NCI-H2107 treated with DMSO at 0.1 percent for 48 hours (cell line): ENCODE results near the gene PAAF1.

Source experiments
- DNase-seq: peaks from one replicate; lab custom pipeline; 2025; ENCODE audit not compliant: unreplicated experiment; lab: John Stamatoyannopoulos, UW

Gene PAAF1

GRCh38 chr11:73944085-73944484 is 67.3 kb downstream of the PAAF1 start:
- no peak for DNase-seq

- DNase-seq, result no peak
Measured at GRCh38 chr11:73944901-73945300, 68.1 kb downstream of the PAAF1 start.

DNA sequence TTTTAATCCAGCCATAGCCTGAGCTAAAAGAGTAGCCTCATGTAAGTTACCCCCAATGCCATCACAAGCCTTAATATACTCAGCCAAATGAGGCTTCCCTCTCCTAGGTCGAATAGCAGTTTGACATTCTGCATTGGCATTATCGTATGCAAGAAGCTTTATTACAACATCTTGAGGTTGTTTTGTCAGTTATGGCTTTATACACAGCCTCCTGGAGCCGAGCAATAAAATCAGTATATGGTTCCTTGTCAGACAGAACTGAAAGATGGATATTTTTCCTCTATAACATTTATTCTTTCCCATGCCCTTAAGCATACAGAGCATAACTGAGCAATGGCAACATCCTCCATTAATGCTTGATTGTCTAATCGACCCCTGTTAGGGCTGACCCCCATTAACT is 68.6 kb downstream of the PAAF1 start:
- DNase-seq, result no peak

- DNase-seq, result no peak
Measured at GRCh38 chr11:73946798-73947458, 70.1 kb downstream of the PAAF1 start.

- DNase-seq, result no peak
Measured at GRCh38 chr11:73949246-73949645, 72.4 kb downstream of the PAAF1 start.

DNA sequence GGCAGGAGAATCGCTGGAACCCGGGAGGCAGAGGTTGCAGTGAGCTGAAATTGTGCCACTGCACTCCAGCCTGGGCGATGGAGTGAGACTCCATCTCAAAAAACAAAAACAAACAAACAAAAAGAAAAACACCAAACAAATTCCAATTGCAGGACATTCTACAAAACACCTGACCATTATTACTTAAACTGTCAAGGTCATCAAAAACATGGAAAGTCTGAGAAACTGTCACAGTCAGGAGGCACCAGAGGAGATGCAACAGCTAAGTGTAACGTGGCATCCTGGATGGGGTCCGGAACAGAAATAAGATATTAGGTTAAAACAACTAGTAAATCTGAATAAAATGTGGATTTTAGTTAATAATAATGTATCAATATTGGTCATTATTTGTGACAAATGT is 73.1 kb downstream of the PAAF1 start:
- DNase-seq, result no peak

GRCh38 chr11:73950869-73951710 is 74.3 kb downstream of the PAAF1 start, which contains the start of gene DNAJB13:
TSS of gene DNAJB13 (plus strand) at chr11:73951026. CDS start at chr11:73951070, 44 bp downstream.
- DNase-seq, result no peak

DNA sequence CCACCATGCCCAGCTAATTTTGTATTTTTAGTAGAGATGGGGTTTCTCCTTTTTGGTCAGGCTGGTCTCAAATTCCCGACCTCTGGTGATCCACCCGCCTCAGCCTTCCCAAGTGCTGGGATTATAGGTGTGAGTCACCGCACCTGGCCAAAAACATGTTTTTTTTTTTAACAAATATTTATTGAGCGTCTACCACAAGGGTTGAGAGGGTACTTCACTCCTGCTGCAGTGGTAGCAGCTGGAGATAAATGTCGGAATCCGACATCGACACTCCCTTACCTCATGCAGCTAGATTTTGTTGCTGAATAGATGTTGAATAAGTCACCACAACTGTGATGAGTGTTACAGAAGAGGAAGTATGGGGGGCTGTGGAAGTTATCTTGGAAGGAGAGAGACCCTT is 75.0 kb downstream of the PAAF1 start:
- peak; percentile 72 for DNase-seq

- no peak for DNase-seq
Measured at GRCh38 chr11:73956876-73957653, 80.3 kb downstream of the PAAF1 start.

DNA sequence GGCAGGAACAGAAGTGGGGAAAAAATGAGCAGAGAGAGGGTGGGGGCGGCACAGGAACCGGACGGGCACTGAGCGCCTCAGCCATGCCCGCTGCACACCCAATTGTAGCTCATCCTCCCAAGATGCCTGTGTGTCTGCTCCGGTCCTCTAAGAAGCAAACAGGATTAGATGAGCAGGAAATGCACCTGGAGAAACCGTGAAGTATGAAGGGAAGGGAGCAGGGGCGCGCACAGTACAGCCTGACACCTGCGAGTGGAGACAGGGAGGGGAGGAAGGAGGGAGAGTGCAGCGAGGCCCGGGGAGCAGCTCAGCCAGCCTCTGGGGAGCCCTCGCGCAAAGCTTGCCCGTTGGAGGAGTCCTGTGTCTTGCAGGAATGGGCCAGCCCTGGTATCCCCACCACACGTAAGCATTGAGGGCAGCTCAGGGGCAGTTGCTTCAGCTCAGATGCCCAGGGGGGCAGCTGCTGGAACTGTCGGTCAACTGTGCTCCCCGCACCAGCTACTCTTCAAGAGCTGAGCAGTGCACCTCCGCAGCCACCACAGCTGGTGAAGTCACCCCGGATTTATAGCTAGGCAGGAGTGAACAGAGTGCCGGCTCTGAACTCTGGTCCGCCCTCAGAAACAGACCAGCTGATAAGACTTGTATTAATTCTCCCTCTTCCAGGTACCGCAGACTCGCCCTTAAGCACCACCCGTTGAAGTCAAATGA is 81.0 kb downstream of the PAAF1 start:
- peak; percentile 22 for DNase-seq

DNA sequence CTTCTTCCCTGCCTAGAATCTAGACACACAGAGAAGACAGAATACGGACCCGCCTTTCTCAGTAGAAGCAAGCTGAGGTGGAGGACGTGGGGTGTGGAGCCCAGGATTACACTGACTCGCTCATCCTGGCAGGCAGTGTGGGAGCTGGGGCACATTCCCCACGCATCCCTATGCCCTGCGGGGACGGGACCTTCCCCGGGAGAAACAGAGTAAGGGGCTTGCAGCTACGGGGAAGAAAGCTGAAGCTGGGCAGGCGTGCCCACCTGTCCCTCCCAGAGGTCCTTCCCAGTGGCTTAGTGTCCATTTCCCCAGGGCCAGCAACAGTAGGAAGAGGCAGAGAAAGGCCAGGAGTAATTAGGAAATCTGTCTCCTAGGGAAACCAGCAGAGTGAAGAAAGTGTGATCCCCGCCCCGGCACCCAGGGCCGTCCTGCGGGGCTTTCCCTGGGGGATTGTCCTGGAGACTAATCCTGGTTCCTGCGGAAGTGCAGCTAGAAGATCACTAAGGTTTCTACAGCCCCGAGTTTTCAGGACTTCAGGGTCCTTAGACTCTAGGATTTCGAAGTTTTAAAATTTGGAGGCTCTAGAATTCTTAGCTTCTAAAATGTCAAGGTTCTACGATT is 81.8 kb downstream of the PAAF1 start:
- no peak for DNase-seq

DNA sequence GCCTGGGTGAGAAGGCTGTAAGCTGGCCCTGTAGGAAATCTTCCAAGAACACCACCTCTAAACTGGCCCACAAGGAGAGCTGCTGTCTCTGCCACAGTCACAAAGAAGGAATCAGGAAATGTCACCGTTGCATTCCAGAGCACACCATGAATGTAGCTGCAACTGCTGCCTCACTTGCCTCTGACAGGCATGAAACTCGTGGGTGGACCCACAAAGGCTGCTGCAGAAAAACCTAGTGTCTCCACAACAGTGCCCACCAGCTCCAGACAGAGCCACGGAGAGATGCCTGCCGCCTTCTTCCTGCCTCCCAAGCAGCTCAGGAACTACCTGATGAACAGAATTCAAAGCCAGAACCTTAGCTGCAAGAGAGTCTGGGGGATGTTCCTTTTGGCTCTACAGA is 84.5 kb downstream of the PAAF1 start:
- no peak for DNase-seq

DNA sequence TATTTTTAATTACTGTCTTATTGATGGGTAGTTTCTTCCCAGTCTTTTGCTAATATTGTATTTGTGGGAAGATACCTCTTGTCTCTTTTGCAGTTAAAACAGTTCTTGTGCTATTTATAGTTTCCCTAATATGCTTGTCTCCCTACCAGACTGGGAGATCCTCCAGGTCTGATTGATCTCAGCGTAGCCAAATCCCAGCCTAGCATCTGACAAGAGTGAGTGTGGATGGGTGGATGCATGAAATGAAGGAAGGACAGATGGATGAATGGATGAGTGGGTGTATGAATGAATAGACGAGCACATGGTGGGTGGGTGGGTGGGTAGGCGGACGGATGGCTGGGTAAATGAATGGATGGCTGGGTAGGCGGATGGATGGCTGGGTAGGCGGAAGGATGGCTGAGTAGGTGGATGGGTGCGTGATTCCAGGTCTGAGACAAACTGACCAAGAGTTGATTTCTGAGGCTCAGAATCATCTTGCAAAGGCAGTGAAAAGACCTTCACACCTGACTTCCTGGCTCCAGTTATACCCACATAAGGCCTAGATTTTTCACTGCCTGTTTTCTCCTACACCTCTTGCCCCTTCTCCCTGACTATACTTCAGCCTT is 85.4 kb downstream of the PAAF1 start:
- no peak for DNase-seq

DNA sequence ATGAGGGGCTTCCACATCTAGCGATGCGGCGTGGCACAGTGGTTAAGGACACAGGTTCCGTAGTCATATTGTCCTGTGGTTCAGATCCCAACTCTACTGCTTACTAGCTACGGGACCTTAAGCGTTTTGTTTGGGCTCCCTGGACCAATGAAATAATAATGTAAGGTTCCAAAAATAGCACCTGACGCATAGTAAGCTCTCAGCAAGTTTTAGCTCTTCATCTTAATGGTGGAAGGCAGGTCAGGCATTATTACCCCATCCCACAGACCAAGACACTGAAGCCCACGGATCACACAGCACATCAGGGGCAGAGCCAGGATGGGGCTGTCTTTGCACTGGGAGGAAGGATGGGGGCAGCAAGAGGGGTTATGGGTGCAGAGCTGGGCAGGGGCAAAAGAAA is 87.1 kb downstream of the PAAF1 start:
- DNase-seq, result no peak

GRCh38 chr11:73965076-73965763 is 88.4 kb downstream of the PAAF1 start:
- no peak for DNase-seq

- no peak for DNase-seq
Measured at GRCh38 chr11:73965764-73966121, 88.9 kb downstream of the PAAF1 start.

DNA sequence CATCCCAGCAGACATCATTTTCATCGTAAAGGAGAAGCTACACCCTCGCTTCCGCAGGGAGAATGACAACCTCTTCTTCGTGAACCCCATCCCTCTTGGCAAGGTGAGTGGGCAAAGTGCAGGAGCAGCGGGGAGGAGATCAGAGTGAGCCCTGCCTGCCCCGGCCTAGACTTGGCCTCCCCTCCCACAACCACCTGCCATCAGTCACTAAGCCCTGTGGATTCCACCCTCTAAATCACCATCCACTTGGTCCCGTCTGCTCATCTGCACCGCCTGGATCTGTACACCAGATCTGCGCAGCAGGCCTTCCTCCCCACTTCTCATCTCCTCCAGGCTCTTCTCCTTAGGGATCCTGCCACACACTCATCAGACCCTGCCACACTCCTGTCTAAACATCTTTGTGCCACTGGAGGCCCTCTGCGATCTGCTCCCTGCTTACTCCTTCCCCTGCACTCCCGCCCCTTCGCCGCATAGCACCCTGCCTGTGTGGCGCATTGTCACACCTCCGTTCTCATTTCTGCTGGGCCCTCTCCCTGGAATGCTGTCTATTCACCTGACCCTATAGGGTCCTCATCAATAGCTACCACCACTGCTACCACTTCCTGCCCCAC is 91.7 kb downstream of the PAAF1 start:
- peak; percentile 19 for DNase-seq

DNA sequence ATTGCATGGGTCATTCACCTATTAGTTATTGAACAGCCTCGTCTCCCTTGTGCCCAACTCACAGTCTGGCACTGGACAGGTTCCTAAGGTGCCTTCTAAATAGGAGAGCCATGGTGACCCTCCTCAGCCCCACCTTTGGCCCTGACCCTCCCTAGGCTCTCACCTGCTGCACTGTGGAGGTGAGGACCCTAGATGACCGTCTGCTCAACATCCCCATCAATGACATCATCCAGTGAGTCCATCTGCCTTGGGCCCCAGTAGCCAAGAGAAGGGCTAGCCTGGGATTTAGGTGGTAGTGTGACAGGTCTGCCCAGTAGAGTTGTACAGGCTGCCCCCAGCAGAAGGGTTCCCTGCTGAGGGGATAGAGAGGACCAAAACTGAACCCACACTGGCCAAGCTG is 92.3 kb downstream of the PAAF1 start:
- DNase-seq, result no peak
